Measurements from ENCODE around the gene TES. TPM values are rescaled to one million over a fixed set of nuclear protein-coding genes. Genes with fewer than 3 reads are reported as not detected.

Gene TES
- total RNA-seq, 1 donor from 2014 or later = 62.7 TPM

- no peak for DNase-seq (ENCODE audit: low read depth in 2 of 2)
These were observed 9.5 kb downstream of the TES start for GRCh38 chr7:116219834-116220233.

DNA sequence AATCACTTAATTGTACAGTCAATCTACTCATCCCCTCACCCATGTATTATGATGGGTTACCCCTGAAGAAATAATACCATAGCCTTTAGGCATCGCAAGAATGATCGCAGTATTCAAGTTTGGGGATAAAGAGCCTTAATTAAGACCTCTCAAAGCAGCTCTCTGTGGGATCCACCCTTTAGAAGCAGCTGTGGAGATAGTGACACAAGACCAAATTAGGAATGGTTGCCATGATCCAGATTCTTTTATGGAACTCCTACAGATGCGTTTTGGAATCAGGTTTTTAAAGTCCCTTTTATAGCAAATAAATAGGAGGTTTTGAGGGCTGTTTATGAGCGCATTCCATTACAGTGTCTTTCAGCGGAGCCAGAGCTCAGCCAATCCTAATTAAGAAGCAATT is 12.2 kb downstream of the TES start:
- no peak for DNase-seq (ENCODE audit: low read depth in 2 of 2)

DNA sequence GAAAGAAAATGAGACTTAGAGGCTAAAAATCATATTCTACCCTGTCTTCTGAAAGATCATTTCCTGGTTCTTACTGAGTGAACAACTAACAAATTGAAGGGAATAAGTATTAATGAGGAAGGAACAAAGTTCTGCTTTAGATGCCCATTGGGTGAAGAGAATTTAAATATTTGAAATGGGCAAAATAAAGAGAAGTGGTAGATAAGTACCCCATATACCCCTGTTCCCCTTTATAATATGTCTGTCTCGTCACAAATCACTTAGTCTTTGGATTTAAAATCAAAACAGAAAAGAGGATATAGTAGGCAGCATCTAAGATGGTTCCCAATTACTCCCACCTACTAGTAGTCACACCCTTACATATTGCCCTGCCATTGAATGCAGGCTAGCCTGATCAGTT is 13.2 kb downstream of the TES start:
- no peak for DNase-seq (ENCODE audit: low read depth in 2 of 2)

DNA sequence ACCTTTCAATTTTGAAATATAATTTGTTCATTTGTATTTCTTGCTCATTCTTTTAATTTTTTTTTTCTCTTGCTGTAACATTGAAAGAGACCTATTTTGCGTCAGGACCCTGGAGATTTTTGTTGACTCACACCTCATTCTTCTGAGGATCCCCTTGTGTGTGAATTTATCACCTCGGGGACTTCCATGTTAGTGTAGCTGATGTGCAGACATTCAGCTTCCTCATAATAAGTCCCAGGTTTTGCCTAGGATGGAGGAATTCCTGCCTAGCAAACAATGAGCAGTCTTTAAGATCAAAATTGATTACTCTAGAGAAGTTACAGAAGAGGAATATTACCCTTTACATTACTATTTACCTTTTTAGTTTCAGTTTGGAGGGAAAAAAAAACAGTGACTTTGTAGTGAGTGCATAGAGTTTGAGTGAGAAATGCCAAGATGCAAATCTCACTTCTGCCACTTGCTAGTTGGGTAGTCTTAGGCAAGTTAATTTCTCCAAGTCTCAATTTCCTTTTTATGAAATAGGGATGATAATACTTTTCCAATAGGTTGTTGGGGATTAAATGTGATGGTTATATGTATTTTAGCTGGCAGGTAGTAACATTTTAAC is 14.3 kb downstream of the TES start:
- DNase-seq (ENCODE audit: low read depth in 2 of 2) = peak in 1 of 2 donors; percentile 55

DNA sequence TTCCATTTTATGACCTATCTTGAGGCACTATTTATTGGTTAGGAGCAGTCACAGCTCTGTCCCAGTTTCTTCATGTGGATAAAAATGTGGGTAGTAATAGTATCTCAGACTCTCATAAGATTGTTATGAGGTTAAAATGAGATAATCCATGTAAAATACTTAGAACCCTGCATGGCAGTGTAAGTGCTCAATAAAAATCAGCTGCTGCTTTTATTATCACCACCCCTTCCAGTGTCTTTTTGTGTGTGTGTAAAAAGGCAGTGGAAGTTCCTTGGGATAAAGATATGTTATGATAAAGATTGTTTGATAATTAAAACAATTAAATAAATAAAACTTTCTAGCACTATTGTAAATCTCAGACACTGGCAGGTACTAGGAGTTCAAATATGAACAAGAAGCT is 15.5 kb downstream of the TES start:
- no peak for DNase-seq (ENCODE audit: low read depth in 2 of 2)

DNA sequence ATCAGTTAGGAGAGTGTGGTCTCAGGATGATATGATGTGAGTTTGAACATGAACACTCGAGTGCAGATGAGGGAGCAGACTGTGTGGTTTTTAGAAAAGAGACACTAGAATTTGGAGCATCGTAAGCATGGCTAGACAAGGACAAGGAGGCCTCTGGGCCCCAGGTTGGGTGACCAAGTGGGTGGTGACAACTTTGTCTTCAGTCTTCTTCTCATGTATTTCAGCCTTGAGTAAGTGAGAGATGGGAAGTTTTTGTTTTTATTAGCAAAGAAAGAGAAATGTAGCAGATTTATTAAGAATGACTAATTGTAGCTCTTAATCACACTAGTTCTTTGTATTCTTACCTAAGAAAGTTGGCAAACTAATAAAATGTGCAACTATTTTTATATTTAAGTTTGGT is 16.3 kb downstream of the TES start:
- DNase-seq (ENCODE audit: low read depth in 2 of 2) = no peak

DNA sequence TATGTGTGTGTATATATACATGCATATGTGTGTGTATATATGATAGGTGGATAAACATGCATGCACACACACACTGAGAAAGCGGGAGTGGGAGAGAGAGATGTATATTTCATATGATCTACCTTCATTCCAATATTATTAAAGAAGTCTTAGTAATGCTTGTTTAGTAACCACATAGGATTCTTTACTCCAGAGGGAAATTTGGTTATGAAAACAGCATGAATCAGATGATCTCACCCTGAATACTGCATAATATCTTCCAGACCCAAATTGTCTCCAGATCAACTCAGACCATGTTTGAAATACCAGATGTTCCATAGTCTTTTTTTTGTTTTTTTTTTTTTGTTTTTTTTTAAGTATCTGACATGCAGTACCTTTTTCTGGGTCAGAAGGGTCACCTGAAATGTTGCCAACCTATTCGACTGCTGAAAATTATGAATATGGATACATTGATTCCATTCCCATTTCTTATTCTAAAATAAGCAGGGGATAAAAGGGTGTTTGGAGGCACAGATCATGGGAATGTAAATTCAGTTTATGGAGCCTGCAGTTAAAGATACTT is 17.4 kb downstream of the TES start:
- peak in 1 of 2 donors; percentile 39 for DNase-seq (ENCODE audit: low read depth in 2 of 2)

- no peak for DNase-seq (ENCODE audit: low read depth in 2 of 2)
These were observed 17.9 kb downstream of the TES start for GRCh38 chr7:116228241-116228640.

DNA sequence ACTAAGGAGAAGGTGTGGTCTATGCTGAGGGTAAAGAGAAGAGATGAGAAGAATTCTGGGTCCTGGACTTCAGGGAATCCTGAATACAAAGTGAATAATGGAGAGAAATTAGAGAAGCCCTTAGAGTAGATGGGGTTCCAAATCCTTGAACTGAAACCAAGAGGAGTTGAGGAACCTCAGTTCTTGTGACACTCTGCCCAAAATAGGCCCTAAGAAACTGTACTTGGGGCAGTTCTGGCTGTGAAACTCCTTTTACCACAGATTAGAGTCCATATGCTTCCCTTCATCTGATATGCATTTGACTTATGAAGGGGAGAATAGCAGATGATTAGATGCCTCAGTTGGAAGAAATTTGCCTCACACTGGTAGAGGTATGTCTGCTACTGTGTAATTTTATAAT is 19.0 kb downstream of the TES start:
- no peak for DNase-seq (ENCODE audit: low read depth in 2 of 2)

- DNase-seq (ENCODE audit: low read depth in 2 of 2) = peak in 1 of 2 donors; percentile 54
These were observed 20.1 kb downstream of the TES start for GRCh38 chr7:116230191-116231005.

DNA sequence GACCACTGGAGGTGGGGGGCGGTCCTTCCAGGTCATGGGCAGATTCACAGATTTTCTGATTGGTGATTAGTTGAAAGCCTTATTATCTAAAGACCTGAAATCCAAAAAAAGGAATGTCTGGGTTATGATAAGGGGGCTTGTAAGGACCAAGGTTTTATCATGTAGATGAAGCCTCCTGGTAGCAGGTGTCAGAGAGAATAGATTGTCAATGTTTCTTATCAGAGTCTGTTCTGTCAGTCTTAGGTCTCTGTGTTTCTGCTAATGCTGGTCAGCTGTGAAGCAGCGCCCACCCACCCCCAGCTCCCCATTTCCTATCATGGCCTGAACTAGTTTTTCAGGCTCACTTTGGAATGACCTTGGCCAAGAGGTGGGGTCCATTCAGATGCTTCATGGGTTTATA is 21.2 kb downstream of the TES start:
- DNase-seq (ENCODE audit: low read depth in 2 of 2) = no peak

DNA sequence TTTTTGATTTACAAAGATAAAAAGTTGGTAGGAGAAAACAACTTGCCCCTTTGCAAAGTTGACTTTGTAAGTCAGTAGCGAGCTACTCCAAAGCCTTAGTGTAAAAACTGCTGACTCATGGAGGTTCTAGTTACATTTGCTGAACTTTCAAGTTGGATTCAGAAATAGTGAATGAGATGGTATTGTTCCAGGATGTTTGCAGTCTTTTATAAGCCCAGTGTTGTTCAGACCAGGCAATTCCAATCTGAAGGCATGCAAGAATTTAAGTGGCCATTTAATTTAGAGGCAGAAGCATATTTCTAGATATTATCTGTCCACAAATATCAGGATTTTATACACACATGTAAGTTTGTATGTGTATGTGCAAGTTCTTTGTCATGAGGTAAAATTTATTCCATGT is 21.6 kb downstream of the TES start:
- peak in 1 of 2 donors; percentile 37 for DNase-seq (ENCODE audit: low read depth in 2 of 2)

GRCh38 chr7:116232350-116232749 is 22.0 kb downstream of the TES start:
- DNase-seq (ENCODE audit: low read depth in 2 of 2) = peak in 1 of 2 donors; percentile 68

DNA sequence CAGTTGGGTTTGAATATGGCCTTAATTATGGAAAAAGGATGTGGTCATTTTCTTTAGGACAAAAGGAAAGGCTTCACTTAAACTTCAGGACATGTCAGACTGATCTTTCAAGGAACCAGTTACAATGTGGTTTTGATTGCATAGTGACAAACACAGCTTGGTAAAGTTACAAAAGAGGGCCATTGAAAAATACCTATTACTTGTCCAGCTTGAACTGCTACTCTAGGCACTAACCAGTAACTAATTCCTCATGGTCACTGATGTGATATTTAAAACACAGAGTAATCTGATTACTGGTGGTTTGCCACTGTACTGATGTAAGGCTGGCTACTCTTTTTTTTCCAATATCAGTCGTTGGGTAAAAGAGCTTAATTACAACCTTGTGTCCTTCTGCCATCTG is 22.6 kb downstream of the TES start:
- DNase-seq (ENCODE audit: low read depth in 2 of 2) = no peak

- DNase-seq (ENCODE audit: low read depth in 2 of 2) = no peak
These were observed 24.3 kb downstream of the TES start for GRCh38 chr7:116234517-116235200.

- no peak for DNase-seq (ENCODE audit: low read depth in 2 of 2)
These were observed 25.0 kb downstream of the TES start for GRCh38 chr7:116235380-116235779.

DNA sequence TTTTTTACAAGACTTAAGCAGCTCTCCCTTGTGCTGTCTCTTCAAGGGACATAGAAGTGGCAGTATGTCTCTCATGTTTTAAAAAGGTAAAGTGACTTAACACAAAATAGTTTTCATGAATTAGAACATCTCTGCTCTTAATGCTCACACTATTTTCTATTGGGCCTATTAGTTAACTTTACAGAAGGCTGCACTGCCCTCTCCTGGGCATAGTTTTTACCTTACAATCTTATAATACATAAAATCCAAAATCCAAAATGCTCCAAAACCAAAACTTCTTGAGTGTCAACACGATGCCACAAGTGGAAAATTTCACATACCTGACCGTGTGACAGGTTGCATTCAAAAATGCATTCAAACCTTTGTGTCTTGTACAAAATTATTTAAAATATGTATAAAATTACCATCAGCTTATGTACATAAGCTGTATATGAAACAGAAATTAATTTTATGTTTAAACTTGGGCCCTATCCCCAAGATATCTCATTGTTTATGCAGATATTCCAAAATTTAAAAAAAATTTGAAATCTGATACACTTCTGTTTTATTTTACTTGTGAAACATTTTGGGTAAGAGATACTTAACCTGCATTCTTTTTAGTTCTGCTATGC is 25.8 kb downstream of the TES start:
- DNase-seq (ENCODE audit: low read depth in 2 of 2) = peak; percentile 65 to 77

DNA sequence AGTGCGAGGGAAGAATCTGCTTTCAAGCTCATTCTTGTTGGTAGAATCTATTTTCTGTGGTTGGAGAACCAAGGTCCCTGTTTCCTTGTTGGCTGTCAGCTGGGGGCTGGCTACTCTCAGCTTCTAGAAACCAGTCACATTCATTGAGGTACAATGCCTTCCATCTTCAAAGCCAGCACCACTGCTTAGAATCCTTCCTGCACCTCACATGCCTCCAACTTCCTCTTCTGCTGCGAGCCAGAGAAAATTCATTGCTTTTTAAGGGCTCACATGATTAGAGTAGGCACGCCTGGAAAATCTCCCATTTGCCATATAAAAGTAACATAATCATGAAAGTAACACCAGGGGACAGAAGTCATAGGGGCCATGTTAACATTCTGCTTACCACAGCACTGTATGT is 28.7 kb downstream of the TES start:
- no peak for DNase-seq (ENCODE audit: low read depth in 2 of 2)

DNA sequence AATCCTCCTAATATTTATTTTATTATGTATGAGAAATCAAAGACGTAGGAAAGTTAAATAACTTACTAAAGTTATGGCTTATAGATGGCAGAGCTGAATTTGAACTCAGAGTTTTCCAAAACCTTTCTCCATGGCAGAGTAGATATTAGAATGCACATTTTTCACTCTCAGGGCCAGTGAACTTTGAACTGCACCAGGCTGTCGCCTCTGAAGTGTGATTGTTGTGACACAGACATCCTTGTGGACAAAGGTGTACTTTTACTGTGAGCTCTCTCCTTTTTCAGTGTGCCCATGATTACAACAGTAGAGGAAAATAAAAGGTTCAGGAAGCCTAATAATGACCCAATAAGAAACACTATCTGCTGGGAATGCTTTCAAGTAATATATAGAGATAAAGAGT is 29.1 kb downstream of the TES start:
- no peak for DNase-seq (ENCODE audit: low read depth in 2 of 2)

- DNase-seq (ENCODE audit: low read depth in 2 of 2) = no peak
These were observed 29.8 kb downstream of the TES start for GRCh38 chr7:116240024-116240668.

DNA sequence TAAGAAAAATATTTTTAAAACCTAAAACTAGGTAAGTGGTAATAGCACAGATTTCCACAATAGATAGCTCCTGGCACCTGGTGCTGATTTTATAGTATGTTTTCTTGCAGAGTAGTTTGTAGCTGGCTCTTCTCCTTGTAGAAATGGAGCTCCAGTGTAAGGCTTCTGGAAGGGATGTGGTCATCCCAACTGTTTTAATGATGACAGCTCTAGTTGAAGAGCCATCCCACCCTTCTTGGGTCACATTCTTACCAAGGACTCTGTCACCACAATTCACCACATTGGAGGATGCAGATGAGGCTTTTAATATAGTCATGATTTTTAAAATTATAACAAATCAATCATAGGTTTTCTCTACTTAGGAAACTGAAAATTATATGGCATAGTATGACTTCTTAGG is 31.0 kb downstream of the TES start:
- DNase-seq (ENCODE audit: low read depth in 2 of 2) = no peak
